Testis (tissue), 3 donors: Measurements from ENCODE around the gene KCNC3. TPM values are rescaled to one million over a fixed set of nuclear protein-coding genes. Genes with fewer than 3 reads are reported as not detected.
A peak's percentile ranks its signal among the peaks of the same experiment; 100 is the strongest.
"Not testable (repeated sequence)": the region's sequence is repeated elsewhere in the genome, so short reads cannot be mapped to it uniquely, and the experiment has no call there.

ENCODE experiments used
- DNase-seq: peaks from one replicate; pipeline ENCODE4 v3.0.0-alpha.2; 2019
- H3K27ac ChIP-seq, 2 donors: fragments of 200-600 bp; sonication (generic); one replicate each; pipeline ENCODE4 v1.5.1; 2019
- H3K27me3 ChIP-seq: fragments of 200-600 bp; sonication (generic); one replicate; pipeline ENCODE4 v1.5.1; 2019
- H3K36me3 ChIP-seq: fragments of 200-600 bp; sonication (generic); one replicate; pipeline ENCODE4 v1.5.1; 2017; ENCODE audit warnings: low read depth; ENCODE audit errors: missing control alignments
- H3K4me1 ChIP-seq: fragments of 200-600 bp; sonication (generic); one replicate; pipeline ENCODE4 v1.5.1; 2019
- H3K4me3 ChIP-seq, 2 donors: fragments of 200-600 bp; sonication (generic); one replicate each; pipeline ENCODE4 v1.5.1; 2017 to 2019
- H3K9me3 ChIP-seq: fragments of 200-600 bp; sonication (generic); one replicate; pipeline ENCODE4 v1.5.1; 2017
- CTCF ChIP-seq, 3 experiments: fragments of 450-650 bp in 2 of 3; fragments of 200-600 bp in 1 of 3; sonication (generic) in 1 of 3; IDR thresholded peaks; one replicate each; pipeline ENCODE4 v1.5.1; 2016 to 2019; ENCODE audit warnings: antibody characterized with exemption in 3 of 3, mild to moderate bottlenecking in 2 of 3, moderate library complexity in 1 of 3
- POLR2A ChIP-seq: fragments of 450-650 bp; IDR thresholded peaks from one replicate; pipeline ENCODE4 v1.6.1; 2017; ENCODE audit warnings: antibody characterized with exemption, mild to moderate bottlenecking, moderate library complexity
- WGBS, 2 donors: methylation state at CpG; one replicate each; pipeline ENCODE4 v1.1.5; 2018; 5-methylcytosine and 5-hydroxymethylcytosine counted together
- intact Hi-C: fragments of 100-400 bp; cut with DNase I; formaldehyde crosslinking; loops from one replicate; pipeline ENCODE4 v1.15.1; 2023; ENCODE audit warnings: low total_unique reads
- polyA plus RNA-seq: library from polyadenylated mRNA; stranded (reverse); fragments of 350-450 nt; fragmentation: Illumina TruSeq; extraction: RNeasy Lipid Tissue Mini Kit (QIAGEN cat#74804); gene quantifications from one replicate; pipeline ENCODE4 v1.2.3, GENCODE V29; 2014; ENCODE audit warnings: low read depth, low replicate concordance; ENCODE audit not compliant: insufficient read depth
- total RNA-seq, 2 donors: library from RNA; depleted of rRNA; stranded (reverse); fragments of >200 nt; gene quantifications; one replicate each; pipeline ENCODE4 v1.2.3, GENCODE V29; 2016

KCNC3 gene
- total and polyA plus RNA-seq, 3 donors from 2014 or later = 6.9 to 16.0 (median 7.7) TPM

GRCh38 chr19:50332244-50333038 lies 3.3 kb upstream of the KCNC3 start:
- intact Hi-C loops = no loop called here
- no peaks in the 10 kb centered on the region for H3K36me3 ChIP-seq
- H3K27me3 ChIP-seq = no peaks in the 10 kb centered on the region
- 7 to 11% methylated on average over 19 to 20 of the region's 20 CpGs for WGBS, 2 donors
- TF ChIP-seq POLR2A (no peak), CTCF (IDR thresholded peaks at IDR 0.05) (no peak)
- H3K4me3 ChIP-seq = peak overlapping the region in 1 of 2 donors; percentile 48
- H3K9me3 ChIP-seq = no peaks in the 10 kb centered on the region
- peaks cover 14% of the 10 kb centered on the region for H3K4me1 ChIP-seq
- H3K27ac ChIP-seq = no peak overlapping the region
- DNase-seq = no peak

DNA sequence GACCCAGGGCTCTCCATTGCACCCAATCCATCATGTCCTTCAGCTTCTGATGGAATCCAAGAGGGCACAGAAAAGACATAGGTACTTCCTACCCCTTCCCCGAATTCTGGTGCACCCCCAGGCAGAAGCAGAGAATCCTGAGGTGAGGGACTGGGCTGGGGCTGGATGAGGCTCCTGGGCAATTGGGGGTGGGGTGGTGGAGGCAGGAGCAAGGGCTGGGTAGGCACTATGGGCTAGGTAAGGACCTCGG lies 2.7 kb upstream of the KCNC3 start:
- Histone ChIP-seq H3K27ac (no peak overlapping the region), H3K36me3 (no peaks in the 10 kb centered on the region), H3K4me3 (no peak overlapping the region), H3K9me3 (no peaks in the 10 kb centered on the region), H3K27me3 (no peaks in the 10 kb centered on the region), H3K4me1 (peaks cover 14% of the 10 kb centered on the region)
- intact Hi-C loops = no loop called here
- TF ChIP-seq POLR2A (no peak), CTCF (IDR thresholded peaks at IDR 0.05) (no peak)
- DNase-seq = no peak
- WGBS, 2 donors = 0 to 18% methylated on average over 1 to 2 of the region's 2 CpGs

- H3K4me1 ChIP-seq = peaks cover 16% of the 10 kb centered on the region
- peak overlapping the region in 1 of 2 donors; percentile 53 for H3K27ac ChIP-seq
- H3K4me3 ChIP-seq = peak overlapping the region; percentile 32 to 35
- 9 to 14% methylated on average over 10 of the region's 10 CpGs for WGBS, 2 donors
- H3K36me3 ChIP-seq = no peaks in the 10 kb centered on the region
- H3K9me3 ChIP-seq = no peaks in the 10 kb centered on the region
- TF ChIP-seq CTCF (IDR thresholded peaks at IDR 0.05) (no peak), POLR2A (no peak)
- intact Hi-C loops = no loop called here
- no peaks in the 10 kb centered on the region for H3K27me3 ChIP-seq
- DNase-seq = no peak
Measured at GRCh38 chr19:50331221-50331993, 2.2 kb upstream of the KCNC3 start.

DNA sequence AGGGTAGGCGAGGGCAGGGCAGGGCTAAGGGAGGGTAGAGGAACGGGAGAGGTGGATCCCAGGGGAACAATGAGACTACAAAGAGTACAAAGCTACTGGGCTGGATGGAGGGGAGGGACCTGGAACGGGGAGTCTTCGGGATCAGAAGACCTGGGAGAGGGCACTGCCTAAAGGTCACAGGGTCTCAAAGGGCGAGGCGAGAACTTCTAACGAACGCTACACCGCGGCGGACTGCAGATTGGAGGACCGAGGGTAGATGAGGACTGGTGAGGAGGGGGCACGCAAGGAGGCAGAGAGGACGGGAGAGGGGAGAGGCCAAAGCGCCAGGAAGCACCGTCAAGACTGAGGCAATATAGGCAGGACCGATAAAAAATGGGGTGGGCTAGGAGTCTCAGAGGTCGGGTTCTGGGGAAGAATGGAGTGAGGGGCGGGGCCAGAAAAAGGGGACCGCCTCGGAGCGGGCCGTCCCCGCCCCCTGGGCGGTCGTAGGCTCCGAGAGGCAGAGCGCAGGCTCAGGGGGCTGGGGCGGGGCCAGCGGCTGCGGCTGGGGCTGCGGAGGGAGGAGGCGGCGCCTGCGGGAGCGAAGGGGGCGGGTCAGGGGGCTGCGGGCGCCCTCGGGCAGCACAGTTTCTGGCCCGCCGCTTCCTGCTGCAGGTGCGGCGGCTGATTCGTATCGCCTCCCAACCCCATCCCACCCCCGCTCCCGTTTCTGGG lies 1.3 kb upstream of the KCNC3 start:
- H3K27me3 ChIP-seq = no peaks in the 10 kb centered on the region

DNA sequence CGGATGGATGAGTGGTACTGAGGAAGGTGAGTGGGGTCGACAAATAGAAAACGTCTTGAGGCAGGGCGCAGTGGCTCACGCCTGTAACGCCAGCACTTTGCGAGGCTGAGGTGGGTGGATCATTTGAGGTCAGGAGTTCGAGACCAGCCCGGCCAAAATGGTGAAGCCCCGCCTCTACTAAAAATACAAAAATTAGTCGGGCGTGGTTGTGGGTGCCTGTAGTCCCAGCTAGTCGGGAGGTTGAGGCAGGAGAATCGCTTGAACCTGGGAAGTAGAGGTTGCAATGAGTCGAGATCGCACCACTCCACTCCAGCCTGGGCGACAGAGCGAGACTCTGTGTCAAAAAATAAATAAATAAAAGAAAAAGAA lies 733 bp upstream of the KCNC3 start:
- H3K9me3 ChIP-seq, intact Hi-C loops, H3K27me3 ChIP-seq, DNase-seq, H3K36me3 ChIP-seq: not testable (repeated sequence)
- H3K4me3 ChIP-seq = peak overlapping the region in 1 of 2 donors; percentile 26
- H3K27ac ChIP-seq = peak overlapping the region; percentile 64 to 74
- WGBS, 2 donors = 10 to 12% methylated on average over 18 of the region's 18 CpGs
- peaks cover 24% of the 10 kb centered on the region for H3K4me1 ChIP-seq

More for the DNA sequence above, 1.3 kb upstream of the KCNC3 start:
- Histone ChIP-seq H3K36me3 (no peaks in the 10 kb centered on the region), H3K4me3 (peak overlapping the region; percentile 32 to 35), H3K9me3 (no peaks in the 10 kb centered on the region), H3K4me1 (peaks cover 24% of the 10 kb centered on the region), H3K27ac (peak overlapping the region in 1 of 2 donors; percentile 64)
- no peak for TF ChIP-seq CTCF (IDR thresholded peaks at IDR 0.05)
- TF ChIP-seq POLR2A = no peak
- peak; percentile 88 for DNase-seq
- WGBS, 2 donors = 2% methylated on average over 32 to 46 of the region's 48 CpGs
- intact Hi-C loops = no loop called here
